GM12801 (cell line): ENCODE results near the gene HIVEP3.

ENCODE experiments used
- CTCF ChIP-seq: IDR thresholded peaks from one replicate; pipeline ENCODE4 v1.5.1; 2011; ENCODE audit warnings: control low read depth; ENCODE audit not compliant: insufficient read length; ENCODE audit errors: extremely low read depth

Gene HIVEP3

DNA sequence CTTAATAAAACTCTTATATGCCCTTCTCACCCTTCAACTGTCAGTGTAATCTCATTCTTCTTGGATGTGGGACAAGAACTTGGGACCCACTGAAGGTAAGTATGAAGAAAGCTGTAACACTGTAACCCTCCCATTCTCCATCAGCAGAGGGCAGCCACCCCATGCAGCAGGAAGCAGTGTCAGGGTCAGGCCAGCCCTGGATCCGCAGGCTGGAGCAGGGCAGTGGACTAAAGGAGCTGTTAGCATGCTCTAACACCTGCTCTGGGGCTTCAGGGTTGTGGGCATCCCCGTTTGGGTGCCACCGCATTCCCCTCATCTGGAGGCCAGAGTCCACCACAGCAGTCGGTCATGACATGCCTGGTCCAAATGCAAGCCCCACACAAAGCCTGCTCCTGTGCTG is 156.5 kb downstream of the HIVEP3 start:
- no peak for TF ChIP-seq CTCF

- no peak for TF ChIP-seq CTCF
These were observed 159.7 kb downstream of the HIVEP3 start for GRCh38 chr1:41758904-41759548.

DNA sequence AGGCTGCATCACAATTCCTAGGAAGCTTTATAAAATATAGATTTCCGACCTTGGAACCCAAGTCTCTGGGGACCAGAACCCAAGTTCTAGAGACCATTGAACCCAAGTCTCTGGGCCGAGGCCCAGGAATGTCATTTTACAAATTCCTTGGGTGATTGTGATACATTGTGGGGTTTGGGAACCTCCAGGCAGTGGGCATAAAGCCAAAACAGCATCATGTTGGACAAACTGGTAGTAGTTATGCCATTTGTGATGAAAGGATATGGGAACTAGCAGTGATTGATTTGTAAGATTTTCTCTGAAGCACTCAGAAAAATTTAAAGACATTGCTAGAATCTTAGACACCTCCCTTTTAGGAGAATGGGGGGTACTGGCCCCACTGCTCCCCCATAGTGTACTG is 160.2 kb downstream of the HIVEP3 start:
- no peak for TF ChIP-seq CTCF

DNA sequence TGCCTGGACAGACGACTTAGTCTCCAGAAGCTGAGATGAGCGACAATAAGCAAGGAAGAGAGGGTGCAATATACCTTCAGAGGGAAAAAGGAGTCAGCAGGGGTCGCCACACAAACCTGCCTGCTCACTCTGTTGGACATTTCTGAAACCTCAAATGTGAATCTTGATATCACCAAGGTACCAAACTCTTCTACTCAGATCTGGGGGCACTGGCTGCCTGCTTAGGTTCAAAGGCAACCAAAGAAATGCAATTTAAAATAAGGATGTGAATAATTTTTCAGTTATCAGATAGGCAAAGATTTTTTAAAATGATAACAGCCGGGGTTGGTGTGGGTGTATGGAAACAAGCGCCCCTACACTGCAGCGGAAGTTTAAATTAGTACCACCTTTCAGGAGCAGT is 164.2 kb downstream of the HIVEP3 start:
- TF ChIP-seq CTCF, result no peak

DNA sequence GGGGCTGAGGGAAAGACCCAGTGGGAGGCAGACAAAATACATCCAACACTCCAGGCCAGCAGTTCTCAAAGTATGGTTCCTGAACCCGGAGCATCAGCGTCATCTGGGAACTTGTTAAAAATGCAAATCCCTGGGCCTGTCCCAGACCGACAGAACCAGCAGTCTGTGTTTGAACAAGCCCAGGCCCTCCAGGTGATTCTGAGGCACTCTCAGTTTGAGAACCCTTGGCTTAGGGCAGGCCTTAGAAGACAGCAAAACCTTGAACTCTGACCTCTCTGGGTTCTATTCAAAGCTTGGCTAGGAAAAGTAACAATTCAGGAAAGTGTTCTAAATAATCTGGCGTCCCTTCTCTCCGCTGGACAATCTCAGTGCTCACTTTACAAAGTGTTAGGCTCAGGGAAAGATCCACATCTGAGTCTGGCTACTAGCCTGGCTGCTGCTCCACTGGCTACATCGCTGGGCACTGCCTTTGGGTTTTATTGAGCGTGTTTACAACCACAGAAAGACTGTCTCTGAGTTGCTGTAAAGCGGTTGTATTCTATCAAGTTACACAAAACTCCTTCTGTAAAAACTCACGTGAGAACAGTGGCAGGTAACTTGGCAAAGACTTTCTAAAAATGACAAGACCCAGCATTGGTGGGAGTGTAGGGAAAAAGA is 166.1 kb downstream of the HIVEP3 start:
- TF ChIP-seq CTCF, result no peak

- no peak for TF ChIP-seq CTCF
These were observed 166.8 kb downstream of the HIVEP3 start for GRCh38 chr1:41751804-41752513.

- no peak for TF ChIP-seq CTCF
These were observed 168.6 kb downstream of the HIVEP3 start for GRCh38 chr1:41749991-41750745.
